ENCODE results near the gene RNF112.

Gene RNF112

DNA sequence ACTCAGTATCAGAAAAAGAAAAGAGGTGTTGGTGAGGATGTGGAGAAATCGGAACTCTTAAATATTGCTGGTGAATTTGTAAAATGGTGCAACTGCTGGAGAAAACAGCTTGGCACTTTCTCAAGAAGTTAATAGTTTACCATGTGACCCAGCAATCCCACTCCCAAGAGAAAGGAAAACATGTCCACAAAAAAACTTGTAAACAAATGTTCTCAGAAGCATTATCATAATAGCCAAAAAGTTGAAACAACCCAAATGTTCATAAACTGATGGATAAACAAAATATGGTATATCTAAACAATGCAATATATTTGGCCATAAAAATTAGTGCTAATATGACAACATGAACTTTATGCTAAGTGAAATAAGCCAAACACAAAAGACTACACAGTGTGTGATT lies 35.3 kb upstream of the RNF112 start:
- no peak for DNase-seq

DNA sequence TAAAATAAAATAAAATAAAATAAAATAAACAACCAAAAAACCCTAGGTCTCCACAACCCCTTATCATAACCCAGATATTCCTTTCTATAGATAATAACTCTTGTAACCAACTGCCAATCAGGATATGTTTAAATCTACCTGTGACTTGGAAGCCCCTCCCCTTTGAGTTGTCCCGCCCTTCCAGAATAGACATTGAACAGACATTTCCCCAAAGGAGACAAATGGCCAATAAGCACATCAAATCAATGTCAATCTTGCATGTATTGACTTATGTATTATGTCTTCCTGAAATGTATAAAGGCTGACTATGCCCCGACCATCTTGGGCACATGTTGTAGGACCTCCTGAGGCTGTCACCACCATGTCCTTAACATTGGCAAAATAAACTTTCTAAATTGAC lies 34.2 kb upstream of the RNF112 start:
- DNase-seq, result no peak

DNA sequence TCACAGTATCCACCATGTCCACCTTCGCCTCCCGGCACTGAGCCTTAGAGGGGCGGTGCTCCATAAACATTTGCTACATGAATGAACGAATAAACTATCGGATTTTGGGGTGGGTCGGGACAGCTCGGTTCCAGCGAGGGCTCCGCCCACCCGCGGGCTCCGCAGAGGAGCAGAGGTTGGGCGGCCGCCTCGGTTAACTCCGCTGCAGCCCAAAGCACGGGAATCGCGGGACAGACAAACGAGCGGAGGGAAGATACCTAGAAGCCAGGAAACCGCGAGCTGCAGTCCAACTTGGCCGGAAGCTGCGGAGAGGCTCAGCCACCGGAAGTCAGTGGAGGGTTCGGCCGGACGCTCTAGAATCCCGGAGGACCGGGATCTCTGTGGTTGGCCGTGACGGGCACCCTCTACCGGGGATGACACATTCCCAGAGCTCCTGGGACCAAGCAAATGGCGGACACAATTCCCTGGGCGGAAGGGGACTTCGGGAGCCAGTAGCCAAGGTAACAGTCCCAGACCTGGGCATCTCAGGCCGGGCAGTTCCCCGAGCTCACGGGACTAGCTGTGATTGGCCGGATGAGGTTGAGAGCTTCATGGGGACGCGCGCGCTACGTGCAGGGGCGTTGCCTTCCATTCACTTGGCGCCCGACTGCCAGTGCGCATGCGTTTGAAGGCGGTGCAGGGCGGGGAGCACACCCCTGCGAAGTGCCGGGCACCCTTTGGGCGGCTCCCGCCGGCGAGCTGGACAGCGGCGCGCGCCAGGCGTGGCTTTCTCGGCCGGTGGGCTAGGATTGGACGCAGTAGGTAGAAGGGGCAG lies 33.2 kb upstream of the RNF112 start:
- peak; percentile 87 for DNase-seq

DNA sequence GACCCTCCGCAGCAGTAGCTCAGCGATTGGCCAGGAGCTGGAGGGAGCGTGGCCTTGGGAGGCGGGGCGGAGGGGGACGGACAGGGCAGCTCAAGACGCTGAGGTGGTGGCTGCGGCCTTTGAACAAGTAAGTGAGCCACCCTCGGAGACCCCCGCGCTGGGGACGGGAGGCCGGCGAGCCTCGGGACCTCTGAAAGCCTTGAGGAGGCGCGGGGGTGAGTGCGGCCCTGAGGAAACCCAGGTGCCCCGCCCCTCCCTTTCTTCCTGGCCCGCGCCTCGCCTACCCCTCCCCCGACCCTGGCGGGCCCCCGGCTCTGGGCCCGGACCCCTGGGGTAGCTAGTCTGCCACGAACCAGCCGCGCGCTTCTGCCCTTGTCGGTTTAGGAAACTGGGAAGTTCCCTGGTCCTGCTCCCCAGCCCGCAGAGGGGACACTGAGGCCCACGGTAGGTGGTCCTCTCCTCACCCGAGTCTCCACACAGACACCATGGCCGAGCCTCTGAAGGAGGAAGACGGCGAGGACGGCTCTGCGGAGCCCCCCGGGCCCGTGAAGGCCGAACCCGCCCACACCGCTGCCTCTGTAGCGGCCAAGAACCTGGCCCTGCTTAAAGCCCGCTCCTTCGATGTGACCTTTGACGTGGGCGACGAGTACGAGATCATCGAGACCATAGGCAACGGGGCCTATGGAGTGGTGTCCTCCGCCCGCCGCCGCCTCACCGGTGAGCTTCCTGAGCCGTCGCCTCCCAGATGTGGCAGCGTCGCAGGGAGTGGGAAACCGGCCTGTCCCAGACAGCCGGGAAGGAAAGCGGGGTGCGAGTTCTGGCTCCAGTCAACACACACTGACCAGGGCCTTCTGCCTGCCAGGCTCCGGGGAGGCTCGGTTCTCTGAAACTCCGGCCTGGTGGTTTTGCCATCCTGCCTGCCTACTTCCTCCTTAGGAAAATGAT lies 32.3 kb upstream of the RNF112 start, which contains the start of gene MAPK7:
MAPK7 (plus strand) TSS at position 83 of the 945 bp plus-strand sequence; CDS start at position 486, 403 bp downstream.
- no peak for DNase-seq

DNA sequence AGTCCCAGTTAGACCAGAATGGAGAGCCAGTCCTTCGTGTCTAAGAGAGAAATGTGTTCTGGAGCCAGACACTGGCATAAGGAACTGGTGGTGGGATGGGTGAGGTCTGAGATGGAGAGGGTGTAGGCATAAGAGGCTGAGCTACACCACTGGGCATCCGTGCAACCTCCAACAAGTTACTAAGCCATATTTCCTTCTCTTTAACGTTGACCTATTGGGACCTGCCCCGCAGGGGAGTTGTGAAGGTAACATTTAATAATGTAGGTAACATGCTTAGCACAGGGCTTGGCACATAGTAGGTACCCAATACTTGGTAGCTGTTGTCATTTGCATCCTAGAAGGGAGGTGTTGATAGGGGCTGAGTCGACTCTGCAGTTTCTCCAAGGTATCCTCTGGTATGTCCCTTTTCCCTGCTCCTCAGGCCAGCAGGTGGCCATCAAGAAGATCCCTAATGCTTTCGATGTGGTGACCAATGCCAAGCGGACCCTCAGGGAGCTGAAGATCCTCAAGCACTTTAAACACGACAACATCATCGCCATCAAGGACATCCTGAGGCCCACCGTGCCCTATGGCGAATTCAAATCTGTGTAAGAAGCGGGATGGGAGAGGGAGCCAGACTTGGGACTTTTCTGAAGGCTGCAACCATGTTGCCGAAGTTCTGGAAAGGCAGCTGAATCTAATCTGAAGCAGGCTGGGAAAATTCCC lies 31.5 kb upstream of the RNF112 start:
- DNase-seq, result no peak

DNA sequence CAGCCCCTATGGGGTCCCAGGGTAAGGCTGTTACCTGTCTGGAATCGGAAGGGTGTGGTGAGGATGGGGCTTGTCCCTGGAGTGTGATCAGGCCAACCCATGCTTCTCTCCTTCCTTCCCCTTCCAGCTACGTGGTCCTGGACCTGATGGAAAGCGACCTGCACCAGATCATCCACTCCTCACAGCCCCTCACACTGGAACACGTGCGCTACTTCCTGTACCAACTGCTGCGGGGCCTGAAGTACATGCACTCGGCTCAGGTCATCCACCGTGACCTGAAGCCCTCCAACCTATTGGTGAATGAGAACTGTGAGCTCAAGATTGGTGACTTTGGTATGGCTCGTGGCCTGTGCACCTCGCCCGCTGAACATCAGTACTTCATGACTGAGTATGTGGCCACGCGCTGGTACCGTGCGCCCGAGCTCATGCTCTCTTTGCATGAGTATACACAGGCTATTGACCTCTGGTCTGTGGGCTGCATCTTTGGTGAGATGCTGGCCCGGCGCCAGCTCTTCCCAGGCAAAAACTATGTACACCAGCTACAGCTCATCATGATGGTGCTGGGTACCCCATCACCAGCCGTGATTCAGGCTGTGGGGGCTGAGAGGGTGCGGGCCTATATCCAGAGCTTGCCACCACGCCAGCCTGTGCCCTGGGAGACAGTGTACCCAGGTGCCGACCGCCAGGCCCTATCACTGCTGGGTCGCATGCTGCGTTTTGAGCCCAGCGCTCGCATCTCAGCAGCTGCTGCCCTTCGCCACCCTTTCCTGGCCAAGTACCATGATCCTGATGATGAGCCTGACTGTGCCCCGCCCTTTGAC lies 30.3 kb upstream of the RNF112 start:
- DNase-seq, result no peak

DNA sequence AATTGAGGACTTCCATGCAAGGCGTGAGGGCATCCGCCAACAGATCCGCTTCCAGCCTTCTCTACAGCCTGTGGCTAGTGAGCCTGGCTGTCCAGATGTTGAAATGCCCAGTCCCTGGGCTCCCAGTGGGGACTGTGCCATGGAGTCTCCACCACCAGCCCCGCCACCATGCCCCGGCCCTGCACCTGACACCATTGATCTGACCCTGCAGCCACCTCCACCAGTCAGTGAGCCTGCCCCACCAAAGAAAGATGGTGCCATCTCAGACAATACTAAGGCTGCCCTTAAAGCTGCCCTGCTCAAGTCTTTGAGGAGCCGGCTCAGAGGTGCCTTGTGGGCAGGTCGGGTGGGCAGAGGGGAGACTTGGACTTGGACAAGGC lies 29.7 kb upstream of the RNF112 start:
- DNase-seq, result no peak

DNA sequence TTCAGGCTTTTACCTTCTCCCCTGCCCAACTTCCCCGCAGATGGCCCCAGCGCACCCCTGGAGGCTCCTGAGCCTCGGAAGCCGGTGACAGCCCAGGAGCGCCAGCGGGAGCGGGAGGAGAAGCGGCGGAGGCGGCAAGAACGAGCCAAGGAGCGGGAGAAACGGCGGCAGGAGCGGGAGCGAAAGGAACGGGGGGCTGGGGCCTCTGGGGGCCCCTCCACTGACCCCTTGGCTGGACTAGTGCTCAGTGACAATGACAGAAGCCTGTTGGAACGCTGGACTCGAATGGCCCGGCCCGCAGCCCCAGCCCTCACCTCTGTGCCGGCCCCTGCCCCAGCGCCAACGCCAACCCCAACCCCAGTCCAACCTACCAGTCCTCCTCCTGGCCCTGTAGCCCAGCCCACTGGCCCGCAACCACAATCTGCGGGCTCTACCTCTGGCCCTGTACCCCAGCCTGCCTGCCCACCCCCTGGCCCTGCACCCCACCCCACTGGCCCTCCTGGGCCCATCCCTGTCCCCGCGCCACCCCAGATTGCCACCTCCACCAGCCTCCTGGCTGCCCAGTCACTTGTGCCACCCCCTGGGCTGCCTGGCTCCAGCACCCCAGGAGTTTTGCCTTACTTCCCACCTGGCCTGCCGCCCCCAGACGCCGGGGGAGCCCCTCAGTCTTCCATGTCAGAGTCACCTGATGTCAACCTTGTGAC lies 29.1 kb upstream of the RNF112 start:
- no peak for DNase-seq

DNA sequence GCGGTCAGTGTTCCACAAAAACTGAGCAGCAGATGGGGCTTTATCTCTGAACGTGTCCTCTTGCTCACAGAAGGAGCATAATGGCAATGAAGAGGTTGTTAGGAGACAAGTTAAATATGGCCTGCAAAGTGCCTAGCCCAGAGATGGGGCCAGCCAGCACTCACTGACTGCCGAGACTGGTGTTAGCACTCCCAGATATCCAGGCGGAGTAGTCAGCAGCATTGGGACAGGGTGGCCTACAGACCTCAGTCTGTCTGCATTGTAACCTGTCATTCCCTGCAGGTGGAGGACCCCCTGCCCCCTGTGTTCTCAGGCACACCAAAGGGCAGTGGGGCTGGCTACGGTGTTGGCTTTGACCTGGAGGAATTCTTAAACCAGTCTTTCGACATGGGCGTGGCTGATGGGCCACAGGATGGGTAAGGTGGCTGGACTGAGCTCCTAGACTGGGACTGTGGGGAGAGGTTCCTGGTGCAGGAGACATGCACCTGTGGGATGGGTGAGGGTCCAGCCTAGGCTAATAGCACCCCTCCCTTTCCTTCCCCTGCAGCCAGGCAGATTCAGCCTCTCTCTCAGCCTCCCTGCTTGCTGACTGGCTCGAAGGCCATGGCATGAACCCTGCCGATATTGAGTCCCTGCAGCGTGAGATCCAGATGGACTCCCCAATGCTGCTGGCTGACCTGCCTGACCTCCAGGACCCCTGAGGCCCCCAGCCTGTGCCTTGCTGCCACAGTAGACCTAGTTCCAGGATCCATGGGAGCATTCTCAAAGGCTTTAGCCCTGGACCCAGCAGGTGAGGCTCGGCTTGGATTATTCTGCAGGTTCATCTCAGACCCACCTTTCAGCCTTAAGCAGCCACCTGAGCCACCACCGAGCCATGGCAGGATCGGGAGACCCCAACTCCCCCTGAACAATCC lies 28.2 kb upstream of the RNF112 start:
- DNase-seq, result no peak

DNA sequence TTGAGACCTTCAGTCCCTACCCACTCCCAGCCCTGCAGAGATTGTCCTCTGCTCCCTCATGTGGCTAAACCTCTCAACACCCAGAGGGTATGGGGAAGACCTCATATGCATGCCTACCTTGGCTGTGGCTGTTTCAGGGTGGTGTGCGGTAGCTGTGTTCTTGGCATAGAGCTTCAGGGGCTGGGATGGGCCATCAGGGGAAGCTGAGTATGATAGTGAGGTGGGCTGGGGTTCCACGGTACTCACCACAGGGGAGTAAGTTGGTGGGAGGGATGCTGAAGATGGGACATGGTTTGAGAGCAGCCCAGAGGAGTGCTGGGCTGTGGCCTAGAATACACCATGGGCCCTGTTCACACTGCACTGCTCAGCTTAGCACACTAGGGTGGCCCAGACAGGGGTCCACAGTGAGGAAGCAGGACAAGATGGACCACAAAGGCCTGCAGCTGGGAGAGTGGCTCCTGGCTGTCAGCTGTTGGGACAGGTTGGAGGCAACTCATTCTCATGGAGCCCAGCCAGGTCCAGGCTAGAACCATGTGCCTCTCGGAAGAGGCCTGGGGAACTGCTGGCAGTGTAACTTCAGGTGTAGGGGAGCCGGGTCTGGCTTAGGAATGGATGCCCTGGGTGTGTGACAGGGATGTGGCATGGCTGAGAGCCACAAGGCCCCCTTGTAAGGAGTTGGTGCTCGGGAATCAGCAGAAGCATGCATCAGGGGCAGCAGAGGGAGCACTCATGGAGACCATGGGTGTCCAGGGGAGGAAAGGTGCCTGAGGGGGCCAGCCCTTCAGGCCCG lies 27.2 kb upstream of the RNF112 start:
- no peak for DNase-seq

DNA sequence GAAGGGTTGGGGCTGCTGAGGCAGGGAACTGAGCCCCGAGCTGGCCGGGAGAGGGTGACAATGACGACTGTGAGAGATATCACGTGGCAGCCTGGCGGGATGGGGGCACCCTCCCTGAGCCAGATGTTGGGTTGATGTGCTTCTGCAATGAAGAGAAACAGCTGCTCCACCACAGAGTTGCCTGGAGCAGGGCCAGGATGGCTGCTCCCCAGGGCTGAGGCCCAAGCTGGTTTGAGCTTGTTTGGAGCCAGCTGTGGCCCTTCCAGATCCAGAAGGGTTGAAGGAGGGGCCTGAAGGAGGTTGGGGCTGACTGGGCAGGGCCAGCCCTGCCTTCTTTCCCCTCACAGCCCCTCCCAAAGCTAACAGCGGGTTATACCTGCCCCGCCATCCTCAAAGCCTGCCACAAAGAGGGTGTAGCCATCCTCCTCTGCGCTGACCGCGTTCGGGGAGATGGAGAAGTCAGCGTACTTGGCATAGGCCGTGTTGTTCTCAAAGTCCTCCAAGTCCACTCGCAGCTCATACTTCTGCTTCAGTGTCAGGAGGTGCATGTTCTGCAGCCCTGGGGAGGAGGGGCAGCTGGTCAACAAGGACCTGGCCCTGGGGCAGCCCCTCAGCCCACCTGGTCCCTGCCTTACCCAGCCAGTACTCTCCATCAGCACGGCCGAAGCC lies 26.2 kb upstream of the RNF112 start:
- no peak for DNase-seq

DNA sequence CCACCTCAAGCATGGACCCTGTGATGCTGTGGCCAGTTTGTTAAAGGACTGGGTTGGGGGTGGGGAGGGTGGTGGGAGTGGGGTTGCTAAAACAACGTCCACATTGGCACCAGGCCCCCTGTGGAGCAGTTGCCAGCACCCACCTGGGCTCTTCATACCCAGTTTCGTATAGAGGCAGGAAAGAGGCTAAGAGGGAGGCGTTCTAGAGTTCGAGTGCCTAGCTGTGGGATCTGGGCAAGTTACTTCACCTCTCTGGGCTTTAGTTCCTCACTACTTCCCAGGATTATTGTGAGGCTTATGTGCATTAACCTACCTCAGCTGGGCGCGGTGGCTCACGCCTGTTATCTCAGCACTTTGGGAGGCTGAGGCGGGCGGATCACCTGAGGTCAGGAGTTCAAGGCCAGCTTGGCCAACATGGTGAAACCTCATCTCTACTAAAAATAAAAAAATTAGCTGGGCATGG lies 25.5 kb upstream of the RNF112 start:
- no peak for DNase-seq

DNA sequence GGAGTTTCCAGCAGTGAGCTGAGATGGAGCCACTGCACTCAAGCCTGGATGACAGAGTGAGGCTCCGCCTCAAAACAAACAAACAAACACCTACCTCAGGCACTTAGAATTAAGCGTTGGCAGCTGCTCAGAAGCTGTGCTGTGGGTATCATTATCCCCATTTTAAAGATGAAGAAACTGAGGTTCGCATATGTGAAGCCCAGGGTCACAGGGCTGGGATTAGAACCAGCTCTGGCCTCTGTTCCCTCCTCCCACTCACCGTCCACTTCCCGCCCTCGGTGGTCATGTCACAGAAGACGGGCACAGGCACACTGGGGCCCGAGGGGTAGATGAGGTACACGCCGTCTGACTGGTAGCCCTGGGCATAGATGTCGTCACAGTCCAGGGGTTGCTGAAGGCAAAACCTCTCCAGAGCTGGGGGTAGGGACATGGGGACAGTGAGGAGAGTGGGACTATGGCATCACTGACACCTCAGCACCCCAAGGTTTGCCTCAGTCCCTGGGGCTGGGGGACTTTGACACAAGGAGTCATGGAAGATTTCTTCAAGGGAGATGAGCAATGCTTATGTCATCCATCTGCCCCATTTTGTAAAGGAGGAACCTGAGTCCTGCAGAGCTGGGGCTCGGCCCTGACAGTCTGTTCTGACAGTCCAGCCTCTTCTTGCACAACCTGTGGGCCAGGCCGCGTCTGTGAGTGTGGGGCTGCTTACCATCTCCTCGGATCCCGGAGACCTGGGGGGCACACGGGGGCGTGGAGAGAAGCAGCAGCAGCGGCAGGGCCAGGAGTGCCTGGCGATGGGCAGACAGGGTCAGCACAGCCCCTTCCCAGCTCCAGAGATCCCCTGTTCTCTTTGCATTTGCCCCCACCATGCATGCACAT lies 24.7 kb upstream of the RNF112 start:
- no peak for DNase-seq

DNA sequence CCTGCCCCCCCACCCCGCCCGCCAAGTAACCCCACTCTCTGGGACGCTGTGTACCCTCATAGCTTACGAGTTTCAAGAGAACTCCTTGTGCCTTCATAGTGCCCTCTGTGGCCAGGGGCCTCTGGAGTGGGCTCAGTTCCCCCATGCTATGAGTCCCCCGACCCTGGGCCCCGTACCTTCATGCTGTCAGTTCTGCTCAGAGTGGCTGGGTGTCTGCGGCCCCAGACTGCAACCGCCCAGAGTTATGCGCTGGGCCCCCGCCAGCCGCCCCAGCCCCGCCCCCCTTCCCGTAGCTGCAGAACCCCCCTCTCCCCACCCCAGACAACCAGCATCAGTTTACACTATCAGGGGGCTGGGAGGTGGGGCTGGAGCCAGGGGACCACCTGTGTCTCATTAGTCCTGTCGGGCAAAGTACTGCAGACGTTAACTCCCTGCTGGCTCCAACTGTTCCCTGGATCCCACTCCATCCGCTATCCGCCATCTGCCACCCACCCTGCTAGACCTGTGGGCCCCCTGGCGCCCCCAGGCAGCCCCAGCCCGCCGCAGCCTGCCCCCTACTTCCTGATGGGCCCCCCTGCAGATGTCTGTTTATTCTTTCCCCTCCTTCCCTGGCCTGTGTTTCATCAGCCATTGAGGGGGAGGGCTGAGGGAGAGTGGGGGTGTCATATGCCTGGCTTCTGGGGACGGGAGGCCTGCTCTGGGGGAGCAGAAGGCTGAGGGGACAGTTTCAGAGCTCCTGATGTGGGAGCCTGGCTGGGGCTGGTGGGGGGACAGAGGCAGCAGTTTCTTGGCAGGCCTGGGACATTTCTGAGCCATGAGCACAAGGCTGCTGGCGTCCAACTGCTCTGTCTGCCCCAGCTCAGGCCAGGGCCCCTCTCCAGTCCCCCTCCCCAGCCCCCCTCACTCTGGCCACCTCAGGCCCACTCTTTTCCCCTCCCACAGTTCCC lies 23.8 kb upstream of the RNF112 start, which contains the start of gene MFAP4:
MFAP4 (minus strand) TSS at position 217 of the 947 bp plus-strand sequence; CDS start at position 182, 35 bp downstream.
- no peak for DNase-seq

DNA sequence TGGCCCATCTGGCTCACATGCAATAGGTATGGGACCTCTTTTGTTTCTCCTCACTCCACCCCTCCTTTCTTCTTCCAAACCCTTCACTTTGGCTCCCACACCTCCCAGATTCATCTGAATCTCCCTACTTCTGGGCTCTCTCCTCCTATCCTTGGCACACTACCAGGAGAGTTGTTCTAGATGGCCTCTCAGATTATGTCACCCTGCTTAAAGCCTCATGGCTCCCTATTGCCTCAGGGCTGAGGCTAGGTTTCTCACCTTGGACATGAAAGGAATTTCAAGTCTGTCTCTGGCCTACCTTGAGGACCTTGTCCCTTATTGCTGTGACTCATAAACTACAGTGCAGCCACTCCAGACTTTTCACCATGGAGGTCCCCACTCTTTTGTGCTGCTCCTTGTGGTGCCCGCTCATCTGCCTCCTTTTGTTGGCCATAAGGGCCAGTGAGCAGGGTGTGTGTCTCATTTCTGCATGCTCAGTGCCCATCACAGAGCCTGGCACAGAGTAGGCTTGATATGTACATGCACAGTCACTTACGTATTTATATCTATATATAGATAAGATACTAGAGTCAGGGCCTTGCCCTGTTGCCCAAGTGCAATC lies 23.0 kb upstream of the RNF112 start:
- no peak for DNase-seq
